HG03571 (cell line): Measurements from ENCODE around the gene C13orf46.

Experiments used
- ATAC-seq: cut with Tn5 transposase; IDR thresholded peaks from one replicate; pipeline ENCODE4 v1.9.1; 2021; ENCODE audit not compliant: unreplicated experiment

The C13orf46 gene

DNA sequence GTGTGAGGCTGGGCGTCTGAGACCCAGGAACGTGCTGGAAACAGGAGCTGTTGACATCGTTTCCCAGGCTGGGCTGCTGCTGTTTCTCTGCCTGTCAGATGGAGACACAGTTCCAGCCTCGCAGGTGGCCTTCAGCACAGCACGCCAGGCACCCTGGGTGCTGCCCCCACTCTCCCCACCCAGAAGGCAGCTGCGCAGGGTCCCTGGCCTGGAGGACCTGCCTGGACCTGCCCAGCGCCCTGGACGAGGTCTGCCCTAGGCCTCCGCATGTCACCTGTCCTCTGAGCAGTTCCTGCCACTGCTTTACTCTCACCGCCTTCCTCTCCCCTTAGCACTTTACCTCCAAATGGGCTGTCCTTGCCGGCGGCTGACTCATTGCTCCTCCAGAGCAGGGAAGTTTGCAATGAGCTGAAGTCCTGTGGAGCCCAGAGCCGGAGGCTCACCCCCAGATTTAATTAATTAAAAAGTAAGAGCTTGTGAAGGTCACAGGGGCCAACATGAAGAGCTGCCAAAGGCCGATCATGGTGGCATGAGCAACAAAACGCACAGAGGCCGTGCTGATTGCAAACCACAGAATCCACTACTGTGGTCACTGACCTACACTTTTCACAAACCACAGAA lies 32.2 kb downstream of the C13orf46 start:
- no peak for ATAC-seq

DNA sequence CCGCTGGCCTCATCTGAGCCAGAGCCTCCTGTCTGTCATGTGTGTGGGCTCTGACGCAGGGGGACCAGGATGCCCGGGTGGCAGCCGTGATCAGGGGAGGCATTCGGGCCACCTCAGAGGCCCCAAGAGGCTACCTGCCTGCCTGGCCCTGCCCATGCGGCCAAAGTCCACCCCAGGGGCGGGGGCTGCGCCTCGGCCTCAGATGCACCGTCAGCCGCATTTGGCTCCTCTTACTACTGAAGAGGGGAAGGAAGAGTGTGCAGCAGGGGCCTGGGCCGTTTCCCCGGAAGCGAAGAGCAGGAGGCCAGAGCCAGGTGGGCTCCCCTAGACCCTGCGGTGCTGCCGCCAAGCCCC lies 34.0 kb downstream of the C13orf46 start:
- no peak for ATAC-seq

DNA sequence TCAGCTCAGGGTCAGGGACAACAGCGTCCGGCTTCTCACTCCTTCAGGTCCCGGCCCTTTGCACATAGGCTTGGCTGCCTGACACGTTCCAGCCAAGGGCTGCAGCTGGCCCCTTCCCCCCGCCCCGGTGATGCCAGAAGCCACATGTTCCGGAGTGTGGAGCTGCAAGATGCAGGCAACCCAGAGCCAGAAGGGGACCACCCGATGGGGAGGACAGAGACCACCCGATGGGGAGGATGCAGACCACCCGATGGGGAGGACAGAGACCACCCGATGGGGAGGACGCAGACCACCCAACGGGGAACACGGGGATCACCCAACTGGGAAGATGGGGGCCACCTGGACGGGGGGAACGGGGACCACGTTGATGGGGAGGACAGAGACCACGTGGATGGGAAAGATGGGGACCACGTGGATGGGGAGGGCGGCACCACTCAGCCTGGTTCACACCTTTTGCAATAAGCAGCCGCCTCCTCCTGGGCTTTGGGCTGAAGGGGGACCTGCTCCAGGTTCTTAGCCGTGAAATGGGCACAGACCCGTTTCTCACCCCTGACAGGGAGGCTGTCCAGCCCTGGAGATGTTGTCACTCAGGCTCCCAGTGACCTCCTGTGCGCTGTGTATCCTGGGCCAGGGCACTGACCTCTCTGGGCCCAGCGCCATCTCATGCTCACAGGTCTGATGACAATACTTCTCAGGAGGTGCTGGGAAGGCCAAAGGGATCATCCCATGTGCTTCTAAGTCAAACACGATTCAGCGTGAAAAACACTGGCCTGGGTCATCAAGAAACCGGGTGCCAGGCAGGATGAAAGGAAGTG lies 34.5 kb downstream of the C13orf46 start:
- no peak for ATAC-seq

DNA sequence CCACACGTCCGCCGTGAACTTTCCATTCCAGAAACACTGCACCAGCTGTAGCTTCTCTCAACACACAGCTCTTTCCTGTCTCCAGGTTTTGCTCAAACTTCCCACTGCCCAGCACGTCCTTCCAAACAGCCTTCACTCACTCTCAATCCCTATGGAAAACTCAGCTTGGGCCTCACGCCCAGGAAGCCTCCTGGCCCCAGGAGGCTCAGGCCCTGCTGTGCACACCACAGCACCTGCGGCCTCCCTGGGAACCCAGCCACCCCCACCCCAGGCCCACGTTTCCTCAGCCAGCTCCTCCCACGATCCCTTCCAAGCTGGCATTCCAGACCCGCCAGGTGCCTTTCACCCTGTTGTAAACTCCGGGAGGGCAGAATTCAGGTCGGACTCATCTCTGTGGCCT lies 35.2 kb downstream of the C13orf46 start:
- ATAC-seq, result no peak

DNA sequence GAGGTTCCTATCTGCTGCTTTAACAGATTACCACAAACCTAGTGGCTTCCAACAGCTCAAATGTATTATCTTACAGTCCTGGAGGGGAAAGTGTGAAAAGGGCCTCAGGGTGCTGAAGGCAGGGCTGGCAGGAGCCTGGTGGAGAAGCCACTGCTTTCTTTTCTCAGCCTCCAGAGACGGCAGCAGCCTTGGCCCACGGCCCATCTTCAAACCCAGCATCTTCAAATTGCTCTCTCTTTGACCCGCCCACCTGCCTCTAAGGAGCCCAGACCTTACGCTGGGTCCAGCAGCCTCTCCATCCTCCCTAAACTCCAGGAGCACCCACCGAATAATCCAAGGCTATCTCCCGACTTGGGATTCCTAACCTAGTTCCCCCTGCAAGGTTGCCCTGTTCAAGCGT lies 35.6 kb downstream of the C13orf46 start:
- ATAC-seq, result no peak

DNA sequence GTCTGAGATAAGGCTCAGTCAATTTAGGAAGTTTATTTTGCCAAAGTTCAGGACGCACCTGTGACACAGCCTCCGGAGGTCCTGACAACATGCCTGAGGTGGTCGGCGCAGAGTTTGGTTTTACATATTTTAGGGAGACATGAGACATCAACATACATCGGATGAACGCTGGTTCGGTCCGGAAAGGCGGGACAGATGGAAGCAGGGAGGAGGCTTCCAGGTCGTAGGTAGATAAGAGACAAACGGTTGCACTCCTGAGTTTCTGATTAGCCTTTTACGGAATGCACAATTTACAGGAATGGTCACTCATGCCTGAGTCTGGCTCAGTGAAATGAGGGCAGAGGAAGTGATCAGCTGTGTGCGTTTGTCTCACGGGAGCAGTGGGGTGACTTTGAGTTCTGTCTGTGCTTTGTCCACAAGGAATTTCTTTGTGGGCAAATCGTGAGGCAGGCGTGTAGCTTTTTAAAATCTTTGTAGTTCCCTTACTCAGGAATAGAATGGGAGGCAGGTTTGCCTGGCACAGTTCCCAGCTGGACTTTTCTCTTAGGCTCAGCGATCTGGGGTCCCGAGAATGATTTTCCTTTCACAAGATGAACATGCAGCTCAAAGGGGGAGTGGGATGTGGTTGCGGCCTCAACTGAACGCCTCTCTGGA lies 36.2 kb downstream of the C13orf46 start:
- no peak for ATAC-seq

DNA sequence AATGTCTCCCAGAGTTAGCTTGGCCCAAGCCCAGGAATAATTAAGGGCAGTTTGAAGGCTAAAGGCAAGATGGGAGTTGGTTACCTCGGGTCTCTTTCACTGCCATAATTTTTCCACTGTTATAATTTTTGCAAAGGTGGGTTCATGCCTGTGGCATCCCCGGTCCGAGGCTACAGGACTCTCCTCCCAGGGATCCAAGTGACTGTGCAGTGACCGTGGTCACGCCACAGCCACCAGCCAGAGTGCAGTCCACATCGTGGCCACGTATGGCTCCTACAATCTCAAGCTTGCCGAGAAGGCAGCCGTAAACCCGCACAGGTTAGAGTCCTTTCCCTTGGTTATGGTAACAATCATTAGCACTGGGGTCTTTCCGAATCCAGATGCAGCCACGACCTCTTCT lies 36.8 kb downstream of the C13orf46 start:
- no peak for ATAC-seq

DNA sequence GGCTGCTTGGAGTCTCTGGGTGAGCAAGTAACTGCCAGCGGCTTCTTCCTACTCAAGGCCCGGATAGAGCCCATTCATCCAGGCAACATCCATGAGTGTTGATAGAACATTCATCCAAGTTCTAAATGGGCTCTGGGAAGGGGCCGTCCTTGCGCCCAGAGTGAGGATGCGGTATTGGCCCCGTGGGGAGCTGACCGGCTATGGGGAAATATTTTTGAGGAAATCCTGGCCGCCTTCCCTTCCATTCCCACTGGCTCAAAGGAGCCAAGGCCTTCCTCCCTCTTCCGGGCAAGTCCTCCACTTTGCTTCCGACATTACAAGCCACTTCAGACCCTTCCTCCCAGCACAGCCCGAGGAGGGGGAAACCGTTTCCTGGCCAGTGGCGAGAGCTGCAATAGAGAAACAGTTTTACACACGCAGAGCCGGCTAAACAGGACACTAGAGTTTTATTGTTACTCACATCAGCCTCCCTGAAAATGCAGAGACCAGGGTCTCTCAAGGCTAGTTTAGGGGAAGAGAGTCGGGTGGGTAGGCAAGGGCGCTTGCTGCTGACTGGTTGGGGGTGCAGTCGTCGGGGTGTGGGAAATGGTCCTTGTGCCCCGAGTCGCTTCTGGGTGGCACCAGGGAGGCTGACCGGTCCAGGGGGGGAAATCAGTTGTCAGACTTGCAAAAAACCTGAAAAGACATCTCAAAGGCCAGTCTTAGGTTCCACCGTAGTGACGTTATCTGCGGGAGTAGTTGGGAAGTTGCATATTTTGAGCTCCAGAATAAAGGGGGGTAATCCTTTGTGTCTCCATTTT lies 37.5 kb downstream of the C13orf46 start:
- ATAC-seq, result no peak

DNA sequence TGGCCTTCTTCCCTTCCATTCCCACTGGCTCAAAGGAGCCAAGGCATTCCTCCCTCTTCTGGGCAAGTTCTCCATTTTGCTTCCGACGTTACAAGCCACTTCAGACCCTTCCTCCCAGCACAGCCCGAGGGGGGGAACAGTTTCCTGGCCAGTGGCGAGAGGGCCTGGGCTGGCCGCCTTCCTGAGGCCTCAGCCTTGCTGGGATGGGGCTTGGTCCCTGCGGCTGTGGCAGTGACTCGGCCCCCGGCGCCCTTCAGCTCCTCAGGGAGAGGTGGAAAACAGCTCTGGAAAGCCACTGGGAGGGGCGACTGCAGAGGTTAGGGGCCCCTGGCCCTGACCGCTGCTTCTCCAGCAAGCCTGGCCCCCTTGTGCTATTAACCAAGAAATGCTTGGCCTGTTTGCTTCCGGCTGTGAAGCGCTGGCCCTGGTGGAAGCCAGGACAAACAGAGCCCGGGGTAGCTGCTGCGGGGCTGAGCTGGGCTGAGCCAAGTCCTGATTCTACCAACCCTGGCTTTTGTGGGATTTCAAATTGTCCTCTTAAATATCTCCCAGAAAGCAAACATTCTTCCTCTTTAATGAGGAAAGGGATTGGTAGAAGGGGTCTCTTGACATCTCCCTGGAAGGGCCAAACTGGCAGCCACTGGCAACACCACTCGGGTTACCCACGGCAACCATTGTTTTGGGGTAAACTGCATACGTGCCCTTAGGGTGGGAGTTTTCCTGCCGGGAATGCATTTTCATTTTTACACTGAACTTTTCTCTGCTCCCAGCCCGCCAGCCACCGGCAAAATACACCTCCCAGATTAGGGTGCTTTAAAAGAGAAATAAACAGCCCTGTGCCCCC lies 38.7 kb downstream of the C13orf46 start:
- ATAC-seq, result no peak

DNA sequence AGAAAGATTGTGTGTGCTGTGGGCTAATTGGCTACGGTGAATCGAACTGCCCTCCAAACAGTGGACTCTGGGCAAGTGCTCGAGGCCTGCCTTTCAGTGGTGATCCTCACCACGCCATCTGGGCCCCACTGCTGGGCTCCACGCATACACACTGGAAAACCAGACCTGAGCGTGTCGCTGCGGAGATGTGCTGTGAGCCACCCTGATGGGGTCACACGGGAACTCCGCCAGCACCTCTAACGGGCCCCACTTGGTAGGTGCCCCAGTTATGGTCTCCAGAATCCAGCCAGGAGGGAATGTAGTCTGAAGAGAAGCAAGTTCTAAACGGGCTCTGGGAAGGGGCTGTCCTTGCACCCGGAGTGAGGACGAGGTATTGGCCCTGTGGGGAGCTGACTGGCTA lies 39.3 kb downstream of the C13orf46 start:
- ATAC-seq, result no peak

DNA sequence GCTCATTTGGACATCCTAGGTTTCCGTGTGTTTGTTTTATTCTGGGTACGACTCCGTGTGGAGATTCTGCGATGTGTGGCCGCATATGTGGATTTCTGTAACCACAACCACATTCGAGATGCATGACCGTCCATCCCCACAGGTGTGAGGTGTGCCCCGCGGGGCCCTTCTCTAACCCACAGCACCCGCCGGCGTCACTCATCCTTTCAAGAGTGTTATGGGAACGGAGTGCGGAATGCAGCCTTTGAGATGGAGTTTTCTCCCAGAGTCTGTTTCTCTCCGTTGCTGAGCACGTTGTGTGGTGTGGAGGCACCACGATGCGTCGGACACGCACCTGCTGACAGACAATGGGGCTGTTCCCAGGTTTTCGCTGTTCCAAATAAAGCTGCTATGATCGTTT lies 40.0 kb downstream of the C13orf46 start:
- no peak for ATAC-seq

DNA sequence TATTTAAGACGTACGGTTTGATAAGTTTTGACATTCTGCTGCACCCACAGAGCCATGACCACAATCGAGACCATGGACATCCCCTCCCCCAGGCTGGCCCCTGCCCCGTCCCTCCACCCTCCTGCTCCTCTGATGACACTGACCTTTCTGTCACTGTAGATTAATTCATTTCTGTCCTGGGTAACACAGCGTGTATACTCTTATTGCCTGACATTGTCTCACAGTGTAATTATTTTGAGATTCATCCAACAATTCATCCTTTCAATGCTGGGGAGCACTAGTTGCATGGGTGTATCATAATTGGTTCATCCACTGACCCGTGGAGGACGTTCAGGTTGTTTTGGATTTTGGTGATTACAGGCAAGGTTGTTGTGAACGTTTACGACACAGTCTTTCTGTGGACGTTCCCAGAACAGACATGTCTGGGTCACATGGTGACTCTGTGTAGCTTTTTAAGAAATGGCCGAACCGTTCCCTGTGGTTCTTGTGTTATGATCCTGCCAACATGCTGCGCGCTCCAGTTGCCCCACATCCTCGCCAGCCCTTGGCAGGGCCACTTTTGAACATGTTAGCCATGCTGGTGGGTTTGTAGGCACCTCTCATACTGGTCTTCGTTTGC lies 41.9 kb downstream of the C13orf46 start:
- no peak for ATAC-seq

DNA sequence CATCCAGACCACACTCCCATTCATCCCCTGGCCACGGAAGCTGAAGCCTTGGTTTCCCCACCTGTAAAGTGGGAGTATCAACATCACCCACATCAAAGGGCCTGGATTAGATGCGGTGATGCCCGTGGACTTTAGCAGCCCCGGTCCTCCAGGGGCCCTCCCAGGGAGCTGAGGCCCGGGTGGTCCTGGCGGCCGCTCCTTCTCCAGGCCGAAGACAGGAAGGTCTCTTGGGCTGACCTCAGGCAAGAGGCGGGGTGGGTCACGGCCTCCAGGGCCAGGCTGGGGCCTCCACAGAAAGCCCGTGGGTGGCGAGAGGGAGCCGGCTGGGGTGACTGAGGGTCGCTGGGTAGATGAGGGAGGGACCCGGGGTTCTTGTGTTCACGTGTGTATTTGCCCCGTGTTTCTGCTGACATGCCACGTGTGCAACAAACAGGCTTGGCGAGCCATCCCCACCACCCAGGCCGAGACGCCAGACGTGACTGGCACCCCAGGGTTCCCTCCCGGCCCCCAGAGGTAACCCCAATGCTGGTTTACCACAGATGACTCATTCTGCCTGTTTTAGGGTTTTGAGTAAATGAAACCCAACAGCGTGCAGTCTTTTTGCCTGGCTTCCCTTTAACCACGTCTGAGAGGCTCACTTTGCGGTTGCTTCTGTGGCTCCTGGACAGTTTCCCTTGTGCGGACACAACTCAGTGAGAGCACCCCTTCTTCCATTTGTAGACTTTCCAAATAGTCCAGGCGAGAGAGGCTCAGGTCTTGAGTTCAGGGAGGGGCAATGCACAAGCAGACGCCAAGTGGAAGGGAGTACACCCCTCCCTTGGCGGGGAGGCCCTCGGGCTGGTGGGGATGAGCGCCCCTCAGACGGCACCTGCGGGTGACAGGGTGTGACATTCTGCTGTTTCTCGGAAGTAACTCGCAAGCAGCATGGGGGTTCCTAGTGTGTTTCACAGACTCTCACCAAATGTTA lies 42.9 kb downstream of the C13orf46 start:
- no peak for ATAC-seq

DNA sequence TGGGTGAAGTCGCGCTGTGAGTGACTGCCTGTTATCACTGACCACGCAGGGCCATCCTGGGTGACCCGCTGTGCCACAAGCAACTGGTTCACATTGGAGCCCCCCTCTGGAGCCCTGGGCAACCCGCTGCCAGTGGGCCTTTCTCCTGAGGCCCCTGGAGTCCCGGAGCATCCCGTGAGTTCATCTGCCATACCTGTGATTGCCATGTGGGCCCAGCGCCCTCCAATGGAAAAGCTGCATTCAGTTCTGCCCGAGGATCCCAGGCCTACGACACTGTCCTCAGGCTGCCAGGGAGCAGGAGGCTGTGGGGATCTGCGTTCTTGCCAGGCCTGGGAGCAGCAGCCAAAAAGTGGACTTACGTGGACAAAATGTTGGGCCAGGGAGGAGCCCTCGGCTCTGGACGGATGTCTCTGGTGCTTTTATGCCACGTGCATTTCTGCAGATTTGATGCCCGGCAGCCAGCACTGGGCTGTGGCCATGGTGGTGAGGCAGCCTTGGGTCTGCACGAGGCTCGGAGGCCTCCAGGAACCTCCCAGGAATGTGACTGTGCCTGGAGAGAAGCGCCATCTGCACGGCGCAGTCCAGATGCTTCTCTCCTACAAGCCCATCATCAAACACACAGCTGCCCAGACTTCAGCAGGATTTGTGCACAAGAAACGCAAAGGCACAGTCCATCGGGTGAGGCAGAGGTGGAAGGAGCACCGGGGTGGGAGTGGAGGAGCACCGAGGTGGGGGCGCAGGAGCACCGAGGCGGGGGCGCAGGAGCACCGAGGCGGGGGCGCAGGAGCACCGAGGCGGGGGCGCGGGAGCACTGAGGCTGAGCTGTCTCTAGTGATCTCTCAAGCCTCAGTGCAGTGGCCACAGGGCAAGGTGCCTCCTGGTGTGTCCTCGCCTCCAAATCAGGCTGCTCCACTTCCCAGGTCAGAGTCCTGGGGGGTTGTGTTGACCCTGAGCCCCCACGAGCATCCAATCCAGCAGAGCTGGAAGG lies 44.0 kb downstream of the C13orf46 start:
- no peak for ATAC-seq

DNA sequence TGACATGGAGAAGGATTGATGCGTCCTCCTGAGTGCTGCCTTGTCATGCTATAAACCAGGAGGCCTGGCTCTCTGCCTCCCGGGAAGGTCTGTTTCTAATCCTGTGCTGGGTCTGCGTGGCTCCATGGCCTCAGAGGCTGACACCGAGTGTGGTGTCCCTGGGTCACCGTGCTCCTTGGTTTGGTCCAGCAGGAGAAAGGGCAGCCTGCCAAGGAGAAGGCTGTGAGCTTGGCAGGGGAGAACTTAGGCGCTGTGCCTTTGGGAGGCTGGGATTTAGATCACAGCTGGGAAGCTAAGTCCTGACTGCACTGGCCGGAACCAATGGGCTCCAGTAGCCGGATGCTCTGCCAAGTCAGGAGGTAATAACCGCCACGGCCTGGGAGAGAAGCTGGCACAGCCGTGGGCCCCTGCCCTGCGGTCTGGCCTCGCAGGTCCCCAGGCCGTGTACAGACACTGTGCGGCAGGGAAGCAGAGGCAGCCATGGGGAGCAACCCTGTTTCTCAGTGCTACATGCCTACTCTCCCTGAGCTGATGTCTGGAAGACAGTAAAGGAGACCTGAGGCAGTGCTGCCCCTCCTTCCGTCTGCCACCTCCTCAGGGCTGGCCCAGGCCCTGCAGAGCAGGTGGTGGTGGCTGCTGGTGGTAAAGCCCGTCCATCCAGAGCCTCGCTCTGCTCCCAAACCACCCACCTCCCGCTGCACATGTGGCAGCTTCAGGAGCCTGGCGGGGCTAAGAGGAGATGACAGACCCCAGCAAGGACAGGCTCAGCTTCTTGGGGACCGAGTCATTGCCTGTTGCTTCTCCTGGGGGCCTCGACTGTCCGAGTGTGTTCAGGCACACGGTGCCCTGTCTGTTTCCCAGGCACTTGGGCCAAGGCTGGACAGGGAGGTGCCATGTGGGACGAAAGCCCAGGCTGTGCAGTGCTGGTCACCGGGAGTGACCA lies 44.9 kb downstream of the C13orf46 start:
- ATAC-seq, result no peak

DNA sequence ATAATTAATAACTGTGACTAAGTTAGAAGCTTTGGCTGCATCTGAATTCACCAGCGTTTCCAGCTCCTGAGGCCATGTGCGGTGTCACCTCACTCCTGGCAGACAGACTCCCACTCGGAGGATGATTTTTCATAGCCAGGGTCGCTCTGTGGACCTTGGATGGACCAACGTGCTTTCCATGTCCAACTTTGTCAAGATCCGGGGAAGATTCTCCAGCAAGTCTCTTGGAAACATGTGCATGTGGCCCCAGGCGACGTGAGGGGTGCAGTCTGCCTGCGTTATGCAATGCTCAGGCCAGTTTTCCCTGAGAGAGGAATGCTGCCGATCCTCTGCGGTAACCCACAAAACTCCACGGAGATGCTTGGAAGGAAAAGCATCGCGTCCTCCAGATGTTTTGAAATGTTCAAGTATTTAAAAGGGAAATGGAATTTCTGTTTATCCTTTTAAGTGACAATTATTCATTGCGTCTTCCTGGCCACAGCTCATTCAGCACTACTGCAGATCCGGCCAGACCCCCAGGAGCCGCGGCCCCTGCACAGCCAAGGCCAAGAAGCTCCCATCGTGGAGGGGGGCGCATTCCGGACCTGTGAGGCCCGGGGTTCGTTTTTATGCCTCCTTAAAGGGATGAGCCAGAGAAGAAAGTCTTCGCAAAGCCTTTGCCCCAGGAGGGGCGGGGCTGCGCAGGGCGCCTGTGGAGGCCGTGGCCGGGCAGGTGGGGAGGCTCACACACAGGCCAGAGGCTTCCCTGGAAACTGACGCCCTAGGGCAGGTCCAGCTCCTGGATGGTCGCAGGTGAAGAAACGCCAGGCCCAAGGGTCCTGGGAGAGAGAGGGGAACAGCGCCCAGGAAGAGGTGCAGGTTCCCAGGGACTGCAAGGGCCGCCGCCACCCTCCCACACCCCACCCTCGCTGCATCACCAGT lies 46.0 kb downstream of the C13orf46 start:
- no peak for ATAC-seq
